Small intestine (tissue), 7 donors: ENCODE data around the gene KCNH8. TPM values are rescaled to one million over a fixed set of nuclear protein-coding genes. Genes with fewer than 3 reads are reported as not detected.
A peak's percentile ranks its signal among the peaks of the same experiment; 100 is the strongest.

Source experiments
- DNase-seq, 2 donors: peaks; one replicate each; pipeline versions ENCODE4 v3.0.0 to v3.0.0-alpha.2; 2013
- FAIRE-seq: peaks from 2 replicates; lab custom pipeline; 2012; peaks lifted over from hg19 to GRCh38; lab: Jason Lieb, UNC
- H3K27ac ChIP-seq, 3 donors: one replicate each; pipeline ENCODE4 v1.5.1; 2013; ENCODE audit warnings: low read length in 2 of 3, mild to moderate bottlenecking in 2 of 3, control low read depth in 1 of 3, inconsistent platforms in 1 of 3, low read depth in 1 of 3, moderate library complexity in 1 of 3
- H3K27me3 ChIP-seq, 3 donors: one replicate each; pipeline ENCODE4 v1.6.1; 2013; ENCODE audit warnings: low read length in 3 of 3, inconsistent platforms in 1 of 3; ENCODE audit not compliant: control insufficient read depth in 3 of 3, insufficient read depth in 3 of 3
- H3K36me3 ChIP-seq, 3 donors: one replicate each; pipeline ENCODE4 v1.6.1; 2013; ENCODE audit warnings: low read length in 3 of 3, inconsistent platforms in 1 of 3, low read depth in 1 of 3, mild to moderate bottlenecking in 1 of 3, moderate library complexity in 1 of 3; ENCODE audit not compliant: control insufficient read depth in 3 of 3, insufficient read depth in 2 of 3
- H3K4me1 ChIP-seq, 3 donors: one replicate each; pipeline ENCODE4 v1.6.1; 2013; ENCODE audit warnings: low read length in 2 of 3, inconsistent platforms in 1 of 3, low read depth in 1 of 3, mild to moderate bottlenecking in 1 of 3, moderate library complexity in 1 of 3; ENCODE audit not compliant: control insufficient read depth in 3 of 3, insufficient read depth in 2 of 3
- H3K4me3 ChIP-seq, 3 donors: one replicate each; pipeline ENCODE4 v1.5.1; 2013; ENCODE audit warnings: low read length in 3 of 3, control low read depth in 1 of 3, inconsistent platforms in 1 of 3, low read depth in 1 of 3, mild to moderate bottlenecking in 1 of 3, moderate library complexity in 1 of 3
- H3K9me3 ChIP-seq, 2 donors: one replicate each; pipeline ENCODE4 v1.6.1; 2013; ENCODE audit warnings: low read depth in 1 of 2, low read length in 1 of 2; ENCODE audit not compliant: control insufficient read depth in 2 of 2, insufficient read depth in 1 of 2
- WGBS, 3 donors: extraction: QIAGEN DNeasy Blood & Tissue Kit; methylation state at CpG; one replicate each; pipeline ENCODE4 v1.1.7; 2013; 5-methylcytosine and 5-hydroxymethylcytosine counted together
- polyA plus RNA-seq, 4 donors: library from polyadenylated mRNA; stranded (reverse) in 3 of 4; unstranded in 1 of 4; fragments of 200-250 nt in 3 of 4; fragments of 120-200 nt in 1 of 4; gene quantifications; one replicate each; pipeline versions ENCODE4 v1.2.1 to v1.2.3, GENCODE V29; 2013
- donor health status: healthy with polysubstance abuse.
- donor health status: control.
- donor health status: control.
- donor health status: Bipolar disorder and iron deficiency.
- donor health status: healthy.

The KCNH8 gene
- polyA plus RNA-seq, 4 donors = 0.46 to 0.66 TPM; not detected in 2

- no peak overlapping the region for H3K27ac ChIP-seq
Observed at GRCh38 chr3:19506171-19506570, 357.9 kb downstream of the KCNH8 start.

DNA sequence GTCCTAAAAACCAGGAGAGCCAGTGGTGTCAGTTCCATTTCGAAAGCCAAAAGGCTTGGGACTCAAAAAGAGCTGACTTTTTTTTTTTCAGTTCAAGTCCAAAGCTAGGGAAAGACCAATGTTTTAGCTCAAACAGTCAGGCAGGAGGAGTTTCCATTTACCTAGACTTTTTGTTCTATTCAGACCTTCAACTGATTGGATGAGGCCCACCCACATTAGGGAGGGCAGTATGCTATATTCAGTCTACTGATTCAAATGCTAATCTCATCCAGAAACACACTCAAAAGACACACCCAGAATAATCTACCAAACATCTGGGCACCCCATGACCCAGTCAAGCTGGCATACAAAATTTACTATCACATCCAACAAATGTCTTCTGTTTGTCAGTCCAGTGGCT is 374.0 kb downstream of the KCNH8 start:
- no peak for FAIRE-seq

More at GRCh38 chr3:19506171-19506570, 357.9 kb downstream of the KCNH8 start:
- FAIRE-seq (no peak), DNase-seq (no peak)
- no peak overlapping the region for H3K4me3 ChIP-seq
- peaks cover 0 to 2% of the 10 kb centered on the region in 2 donors for H3K9me3 ChIP-seq
- no peaks in the 10 kb centered on the region for H3K36me3 ChIP-seq
- no peaks in the 10 kb centered on the region for H3K27me3 ChIP-seq
- H3K4me1 ChIP-seq = no peaks in the 10 kb centered on the region
- 83 to 94% (median 85%) methylated on average over 1 of the region's 1 CpG for WGBS, 3 donors

DNA sequence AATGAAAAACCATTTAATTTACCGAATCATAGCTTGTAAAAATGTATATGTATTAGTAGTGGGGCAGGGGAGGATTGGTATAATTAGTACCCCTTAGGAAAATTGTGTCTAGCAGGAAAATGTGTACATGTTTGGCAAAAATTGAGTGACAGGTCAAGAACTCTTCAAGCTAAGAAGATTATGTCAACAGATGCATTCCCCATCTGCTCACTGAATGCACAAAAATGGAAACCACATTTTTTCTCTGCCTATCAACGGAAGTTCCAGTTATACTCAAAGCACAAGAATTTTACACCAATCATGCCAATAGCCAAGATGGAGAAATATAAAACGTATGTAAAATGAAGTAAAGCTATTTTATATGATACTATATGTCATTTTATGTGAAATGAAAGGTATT is 377.8 kb downstream of the KCNH8 start:
- no peak overlapping the region for H3K27ac ChIP-seq
- DNase-seq = no peak
- no peaks in the 10 kb centered on the region for H3K4me1 ChIP-seq
- FAIRE-seq = no peak
- no peaks in the 10 kb centered on the region for H3K27me3 ChIP-seq
- 76 to 89% (median 83%) methylated on average over 3 of the region's 3 CpGs for WGBS, 3 donors
- no peak overlapping the region for H3K4me3 ChIP-seq
- no peaks in the 10 kb centered on the region for H3K36me3 ChIP-seq
- H3K9me3 ChIP-seq = no peaks in the 10 kb centered on the region

More for the DNA sequence above, 374.0 kb downstream of the KCNH8 start:
- no peak overlapping the region for H3K27ac ChIP-seq
- H3K36me3 ChIP-seq = no peaks in the 10 kb centered on the region
- no peaks in the 10 kb centered on the region for H3K27me3 ChIP-seq
- H3K4me1 ChIP-seq = no peaks in the 10 kb centered on the region
- H3K9me3 ChIP-seq = no peaks in the 10 kb centered on the region
- 82 to 91% (median 87%) methylated on average over 1 of the region's 1 CpG for WGBS, 3 donors
- DNase-seq = no peak
- H3K4me3 ChIP-seq = no peak overlapping the region

DNA sequence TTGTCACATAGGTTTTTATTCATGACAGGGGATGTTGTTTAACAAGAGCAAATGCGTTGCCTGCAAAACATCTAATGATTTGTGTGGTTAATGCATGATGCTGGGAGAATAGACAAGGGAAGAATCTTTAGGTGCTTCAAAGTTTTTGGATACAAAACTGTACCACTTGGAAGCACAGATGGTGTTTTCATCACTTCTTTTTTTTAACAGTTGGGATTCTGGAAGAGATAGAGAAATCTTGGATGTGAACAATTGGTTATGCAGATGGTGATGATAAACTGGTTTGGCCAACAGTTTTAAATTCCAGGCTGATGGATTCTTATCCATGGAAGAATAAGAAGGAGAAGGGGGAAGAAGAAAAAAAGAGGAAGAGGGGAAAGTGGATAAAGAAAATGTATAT is 379.4 kb downstream of the KCNH8 start:
- WGBS, 3 donors = 85 to 92% (median 86%) methylated on average over 1 of the region's 1 CpG
- no peak for DNase-seq
- no peak for FAIRE-seq
- Histone ChIP-seq H3K9me3 (no peaks in the 10 kb centered on the region), H3K27me3 (no peaks in the 10 kb centered on the region), H3K27ac (no peak overlapping the region), H3K36me3 (no peaks in the 10 kb centered on the region), H3K4me3 (no peak overlapping the region), H3K4me1 (no peaks in the 10 kb centered on the region)

- Histone ChIP-seq H3K9me3 (no peaks in the 10 kb centered on the region), H3K4me1 (no peaks in the 10 kb centered on the region), H3K4me3 (no peak overlapping the region), H3K27ac (no peak overlapping the region), H3K27me3 (no peaks in the 10 kb centered on the region), H3K36me3 (no peaks in the 10 kb centered on the region)
- FAIRE-seq (no peak), DNase-seq (no peak)
- 77 to 82% (median 81%) methylated on average over 1 of the region's 1 CpG for WGBS, 3 donors
Observed at GRCh38 chr3:19531426-19531825, 383.1 kb downstream of the KCNH8 start.

DNA sequence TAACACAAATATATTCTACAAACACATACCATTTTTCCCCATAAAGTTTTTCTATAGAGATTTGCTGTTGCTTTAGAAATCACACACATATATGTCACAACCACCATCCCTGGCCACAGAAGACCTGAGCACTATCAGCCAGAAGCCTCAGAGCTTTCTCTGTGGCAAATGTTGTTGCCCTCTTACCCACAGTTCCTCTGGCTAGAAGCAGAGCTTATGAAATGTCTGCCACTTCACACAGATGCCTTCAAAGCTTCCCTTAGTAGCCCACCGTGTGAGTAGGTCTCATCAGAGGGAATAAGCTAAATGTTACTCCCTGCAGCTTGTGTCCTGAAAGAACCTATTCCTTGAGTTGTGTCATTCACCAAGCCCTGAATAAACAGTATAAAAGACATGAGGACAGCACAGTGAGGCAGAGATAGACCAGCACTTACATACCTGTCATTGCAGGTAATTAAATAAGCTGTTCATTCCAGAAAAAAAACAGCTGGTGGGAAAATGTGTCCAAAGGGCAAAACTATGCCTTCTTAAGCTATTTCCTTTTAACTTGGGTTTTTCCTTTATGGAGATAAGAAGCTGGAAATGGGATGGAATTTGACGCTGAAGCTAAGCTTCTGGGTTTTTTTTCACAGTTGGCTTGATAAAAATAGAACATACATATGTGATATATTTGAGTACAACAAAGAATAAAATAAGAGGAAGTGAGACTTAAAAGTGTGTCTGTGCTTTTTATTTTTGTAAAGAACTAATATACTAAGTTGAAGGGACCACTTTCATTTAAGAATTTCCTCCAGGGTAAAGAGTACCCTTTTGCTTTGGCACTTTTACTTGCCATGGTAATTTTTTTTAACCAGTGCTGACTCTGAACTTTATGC is 391.4 kb downstream of the KCNH8 start:
- peak in 1 of 2 donors; percentile 62 for DNase-seq
- no peak for FAIRE-seq
- H3K9me3 ChIP-seq = peaks cover 0 to 1% of the 10 kb centered on the region in 2 donors
- WGBS, 3 donors = 9 to 31% (median 13%) methylated on average over 2 of the region's 2 CpGs
- H3K4me1 ChIP-seq = peaks cover 0 to 2% (median 0%) of the 10 kb centered on the region in 3 donors
- no peak overlapping the region for H3K27ac ChIP-seq
- H3K36me3 ChIP-seq = no peaks in the 10 kb centered on the region
- no peak overlapping the region for H3K4me3 ChIP-seq
- no peaks in the 10 kb centered on the region for H3K27me3 ChIP-seq

DNA sequence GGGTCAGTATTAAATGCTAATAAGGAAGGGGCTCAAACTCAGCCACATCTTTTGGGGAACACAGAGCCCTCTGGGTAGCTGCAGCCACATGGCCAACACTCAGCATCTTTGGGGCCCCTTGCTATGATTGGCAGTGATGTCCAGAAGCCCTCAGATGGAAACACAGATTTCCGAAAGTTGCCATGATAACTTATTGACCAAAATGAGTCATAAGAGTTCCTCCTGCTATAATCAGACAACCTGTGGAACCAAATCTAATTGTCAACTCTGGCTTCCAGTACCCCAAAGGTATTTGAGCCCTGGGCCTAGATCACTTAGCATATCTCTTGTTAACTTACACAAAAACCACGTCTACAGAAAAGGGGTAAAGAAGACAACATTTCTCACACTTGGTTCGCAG is 392.2 kb downstream of the KCNH8 start:
- H3K36me3 ChIP-seq = no peaks in the 10 kb centered on the region
- no peak overlapping the region for H3K27ac ChIP-seq
- no peak overlapping the region for H3K4me3 ChIP-seq
- FAIRE-seq = no peak
- peaks cover 0 to 2% (median 0%) of the 10 kb centered on the region in 3 donors for H3K4me1 ChIP-seq
- peaks cover 0 to 1% of the 10 kb centered on the region in 2 donors for H3K9me3 ChIP-seq
- WGBS, 3 donors = 78 to 79% (median 78%) methylated on average over 3 of the region's 3 CpGs
- no peaks in the 10 kb centered on the region for H3K27me3 ChIP-seq
- DNase-seq = no peak

DNA sequence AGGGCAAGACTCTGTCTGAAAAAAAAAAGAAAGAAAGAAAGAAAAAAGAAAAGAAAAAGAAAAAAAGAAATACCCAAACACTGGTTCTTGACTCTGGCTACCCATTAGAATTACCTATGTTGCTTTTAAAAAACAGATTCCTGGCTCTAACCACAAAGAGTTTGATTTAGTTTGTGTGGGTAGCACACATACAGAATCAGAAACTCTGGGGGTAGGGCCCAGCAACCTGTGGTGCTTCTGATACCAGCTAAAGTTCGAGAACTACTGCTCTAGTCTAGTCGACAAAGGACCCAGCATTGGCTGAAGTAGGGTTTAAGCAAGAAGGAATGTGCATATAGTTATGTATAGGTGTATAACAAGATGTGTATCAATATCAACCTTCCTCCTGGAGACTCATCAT is 393.0 kb downstream of the KCNH8 start:
- Histone ChIP-seq H3K4me3 (no peak overlapping the region), H3K27ac (no peak overlapping the region), H3K4me1 (peaks cover 0 to 2% (median 0%) of the 10 kb centered on the region in 3 donors), H3K36me3 (no peaks in the 10 kb centered on the region), H3K27me3 (no peaks in the 10 kb centered on the region), H3K9me3 (peaks cover 0 to 1% of the 10 kb centered on the region in 2 donors)
- 69 to 89% (median 80%) methylated on average over 2 of the region's 2 CpGs for WGBS, 3 donors
- FAIRE-seq (no peak), DNase-seq (no peak)
